Activated T-cell treated with anti-CD3 and anti-CD28 coated beads, Interleukin-2, amount 50 U/mL, for 4 hours (primary cell): ENCODE data around the gene F2RL2. TPM values are rescaled to one million over a fixed set of nuclear protein-coding genes. Genes with fewer than 3 reads are reported as not detected.
"Not testable (repeated sequence)": the region's sequence is repeated elsewhere in the genome, so short reads cannot be mapped to it uniquely, and the experiment has no call there.

ENCODE experiments used
- ATAC-seq, 2 donors: fragments of 200-7000 bp; cut with Tn5 transposase; one replicate each; pipeline ENCODE4 v1.10.0; 2021
- DNase-seq: peaks from one replicate; pipeline ENCODE4 v3.0.0-alpha.2; 2020
- H3K27me3 Mint-ChIP-seq: one replicate; pipeline ENCODE4 v1.8.0; 2021; ENCODE audit warnings: low read depth, mixed read lengths
- H3K36me3 Mint-ChIP-seq: one replicate; pipeline ENCODE4 v1.8.0; 2022; ENCODE audit warnings: mixed read lengths; ENCODE audit not compliant: insufficient read depth
- H3K4me1 Mint-ChIP-seq: one replicate; pipeline ENCODE4 v1.8.0; 2021; ENCODE audit warnings: low read depth, mixed read lengths
- H3K4me3 Mint-ChIP-seq: one replicate; pipeline ENCODE4 v1.8.0; 2021; ENCODE audit warnings: mild to moderate bottlenecking, moderate library complexity, mixed read lengths
- H3K9me3 Mint-ChIP-seq: one replicate; pipeline ENCODE4 v1.8.0; 2021; ENCODE audit warnings: mixed read lengths
- total RNA-seq, 3 donors: library from RNA; stranded (reverse); gene quantifications; one replicate each; pipeline ENCODE4 v1.2.1, GENCODE V29; 2021

The F2RL2 gene
- total RNA-seq, 3 donors from 2014 or later, result 0.08 to 0.13 TPM; not detected in 1

GRCh38 chr5:76608833-76609232 is 14.4 kb downstream of the F2RL2 start:
- no peak for DNase-seq
- H3K27me3 Mint-ChIP-seq, result no peaks in the 10 kb centered on the region
- peaks cover 45% of the 10 kb centered on the region for H3K36me3 Mint-ChIP-seq
- peak in 1 of 2 donors; percentile 51 for ATAC-seq
- H3K4me1 Mint-ChIP-seq, result peaks cover 8% of the 10 kb centered on the region
- no peaks in the 10 kb centered on the region for H3K9me3 Mint-ChIP-seq
- no peak overlapping the region for H3K4me3 Mint-ChIP-seq

DNA sequence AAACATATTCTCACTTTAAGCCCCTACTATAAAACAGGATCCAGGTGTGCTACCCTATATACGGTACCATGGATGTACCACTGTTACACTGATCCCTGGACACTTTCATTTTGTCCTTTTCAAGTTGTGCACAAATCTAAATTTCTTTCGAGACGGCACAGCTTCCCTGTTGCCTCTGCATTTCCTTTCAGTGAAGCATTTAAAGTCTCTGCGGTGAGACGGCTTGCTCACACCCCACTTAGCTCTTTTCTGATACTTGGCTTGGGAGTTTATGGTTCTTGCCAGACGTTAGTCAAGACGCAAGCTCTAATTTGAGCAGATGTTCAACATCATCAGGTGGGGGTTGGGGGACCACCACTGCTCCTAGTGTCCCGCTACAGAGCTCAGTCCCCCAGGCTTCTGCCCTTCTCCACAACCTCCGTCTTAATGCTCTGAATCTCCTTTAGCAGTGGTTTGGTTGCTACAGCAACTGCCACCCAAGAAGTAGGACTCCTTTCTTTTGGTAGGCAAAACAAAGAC is 15.8 kb downstream of the F2RL2 start:
- DNase-seq, result no peak
- Mint-ChIP-seq H3K4me3 (no peak overlapping the region), H3K27me3 (no peaks in the 10 kb centered on the region), H3K9me3 (no peaks in the 10 kb centered on the region), H3K4me1 (peaks cover 8% of the 10 kb centered on the region), H3K36me3 (peaks cover 55% of the 10 kb centered on the region)
- peak; percentile 18 to 66 for ATAC-seq

DNA sequence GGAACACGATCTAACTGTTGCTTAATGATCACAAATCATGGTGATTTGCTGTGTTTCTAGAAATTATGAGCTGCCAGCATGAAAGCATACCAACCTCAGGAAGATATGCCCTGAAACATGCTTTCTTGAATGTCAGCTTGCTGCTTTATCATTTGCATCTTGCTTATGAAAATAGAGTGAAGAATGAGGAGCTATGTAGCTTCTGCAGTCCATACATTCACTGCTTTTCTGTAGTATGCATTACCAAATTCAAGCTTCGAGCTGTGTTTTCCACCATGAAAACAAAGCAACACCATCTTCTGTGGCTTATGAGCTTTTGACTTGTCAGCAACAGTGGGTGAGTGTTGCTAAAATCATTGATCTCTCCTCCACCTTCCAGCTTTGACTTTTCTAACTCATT is 16.5 kb downstream of the F2RL2 start:
- DNase-seq, result no peak
- H3K9me3 Mint-ChIP-seq, result no peaks in the 10 kb centered on the region
- H3K4me3 Mint-ChIP-seq, result no peak overlapping the region
- peak in 1 of 2 donors; percentile 45 for ATAC-seq
- H3K27me3 Mint-ChIP-seq, result no peaks in the 10 kb centered on the region
- peaks cover 12% of the 10 kb centered on the region for H3K4me1 Mint-ChIP-seq
- peaks cover 57% of the 10 kb centered on the region for H3K36me3 Mint-ChIP-seq

- Mint-ChIP-seq H3K4me3 (no peak overlapping the region), H3K9me3 (no peaks in the 10 kb centered on the region), H3K36me3 (peaks cover 61% of the 10 kb centered on the region), H3K4me1 (peaks cover 12% of the 10 kb centered on the region), H3K27me3 (no peaks in the 10 kb centered on the region)
- no peak for DNase-seq
- no peak for ATAC-seq
Measured at GRCh38 chr5:76604838-76605237, 18.4 kb downstream of the F2RL2 start.

DNA sequence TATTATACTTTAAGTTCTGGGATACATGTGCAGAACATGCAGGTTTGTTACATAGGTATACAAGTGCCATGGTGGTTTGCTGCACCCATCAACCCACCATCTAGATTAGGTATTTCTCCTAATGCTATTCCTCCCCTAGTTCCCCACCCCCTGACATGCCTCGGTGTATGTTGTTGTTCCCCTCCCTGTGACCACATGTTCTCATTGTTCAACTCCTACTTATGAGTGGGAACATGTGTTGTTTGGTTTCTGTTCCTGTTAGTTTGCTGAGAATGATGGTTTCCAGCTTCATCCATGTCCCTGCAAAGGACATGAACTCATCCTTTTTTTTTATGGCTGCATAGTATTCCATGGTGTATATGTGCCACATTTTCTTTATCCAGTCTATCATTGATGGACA is 19.2 kb downstream of the F2RL2 start:
- not testable (repeated sequence) for ATAC-seq, DNase-seq, H3K9me3 Mint-ChIP-seq, H3K4me3 Mint-ChIP-seq, H3K27me3 Mint-ChIP-seq
- Mint-ChIP-seq H3K4me1 (peaks cover 12% of the 10 kb centered on the region), H3K36me3 (peaks cover 60% of the 10 kb centered on the region)

DNA sequence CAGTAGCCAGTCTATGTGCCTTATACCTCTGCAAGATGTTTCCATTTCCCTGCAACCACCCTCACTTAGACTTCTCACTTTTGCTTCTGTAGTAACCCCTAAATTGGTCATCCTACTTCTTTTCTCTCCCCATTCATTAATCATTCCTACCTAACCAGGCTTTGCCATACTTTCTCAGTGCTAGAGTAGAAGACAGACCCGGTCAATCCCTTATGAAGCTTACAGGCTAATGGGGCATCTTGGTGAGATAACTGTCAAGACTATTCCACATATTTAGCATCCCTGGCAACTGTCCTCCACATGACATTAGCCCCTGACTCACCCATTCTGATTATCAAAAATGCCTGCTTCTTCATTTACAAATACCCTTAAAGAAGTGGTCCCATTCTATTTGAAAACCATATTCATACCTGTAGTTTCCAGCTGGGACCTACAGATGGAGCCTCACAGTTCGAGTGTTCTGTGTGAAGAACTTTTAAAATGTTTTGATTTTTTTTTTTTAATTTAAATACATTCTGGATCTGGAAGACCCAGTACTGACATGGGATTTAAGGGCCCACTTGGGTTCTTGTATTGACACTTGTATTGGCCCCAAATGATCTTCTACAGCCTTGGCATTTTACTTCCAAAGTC is 21.0 kb downstream of the F2RL2 start:
- Mint-ChIP-seq H3K36me3 (peaks cover 57% of the 10 kb centered on the region), H3K27me3 (no peaks in the 10 kb centered on the region), H3K4me3 (no peak overlapping the region), H3K9me3 (no peaks in the 10 kb centered on the region), H3K4me1 (peaks cover 6% of the 10 kb centered on the region)
- no peak for DNase-seq
- no peak for ATAC-seq

DNA sequence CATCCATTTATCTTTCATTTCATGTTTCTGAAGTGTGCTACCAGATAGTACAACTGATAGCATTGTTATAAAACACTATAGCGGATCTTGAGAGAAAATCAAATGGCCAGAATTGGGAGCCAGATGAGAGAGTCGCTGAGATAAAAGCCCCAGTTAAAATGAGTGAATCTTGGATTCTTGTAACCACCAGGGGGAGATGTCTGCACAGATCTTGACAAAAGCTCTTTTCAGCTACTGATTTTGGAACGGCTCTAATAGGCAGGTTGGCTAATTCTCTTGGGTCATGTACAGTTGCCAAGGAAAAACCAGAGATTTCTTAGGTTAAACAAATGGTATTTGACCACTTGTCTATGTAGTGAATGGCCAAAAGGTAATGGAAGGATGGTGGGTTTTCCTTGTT is 21.7 kb downstream of the F2RL2 start:
- ATAC-seq (peak; percentile 34 to 52), DNase-seq (no peak)
- Mint-ChIP-seq H3K4me3 (no peak overlapping the region), H3K9me3 (no peaks in the 10 kb centered on the region), H3K4me1 (peaks cover 4% of the 10 kb centered on the region), H3K27me3 (no peaks in the 10 kb centered on the region), H3K36me3 (peaks cover 56% of the 10 kb centered on the region)

- Mint-ChIP-seq H3K4me1 (peaks cover 4% of the 10 kb centered on the region), H3K4me3 (no peak overlapping the region), H3K36me3 (peaks cover 60% of the 10 kb centered on the region), H3K9me3 (no peaks in the 10 kb centered on the region), H3K27me3 (no peaks in the 10 kb centered on the region)
- no peak for DNase-seq
- no peak for ATAC-seq
Measured at GRCh38 chr5:76600716-76601115, 22.5 kb downstream of the F2RL2 start.

- Mint-ChIP-seq H3K36me3 (peaks cover 49% of the 10 kb centered on the region), H3K4me1 (peaks cover 4% of the 10 kb centered on the region), H3K4me3 (no peak overlapping the region), H3K9me3 (no peaks in the 10 kb centered on the region), H3K27me3 (no peaks in the 10 kb centered on the region)
- no peak for DNase-seq
- no peak for ATAC-seq
Measured at GRCh38 chr5:76598531-76598930, 24.7 kb downstream of the F2RL2 start.

DNA sequence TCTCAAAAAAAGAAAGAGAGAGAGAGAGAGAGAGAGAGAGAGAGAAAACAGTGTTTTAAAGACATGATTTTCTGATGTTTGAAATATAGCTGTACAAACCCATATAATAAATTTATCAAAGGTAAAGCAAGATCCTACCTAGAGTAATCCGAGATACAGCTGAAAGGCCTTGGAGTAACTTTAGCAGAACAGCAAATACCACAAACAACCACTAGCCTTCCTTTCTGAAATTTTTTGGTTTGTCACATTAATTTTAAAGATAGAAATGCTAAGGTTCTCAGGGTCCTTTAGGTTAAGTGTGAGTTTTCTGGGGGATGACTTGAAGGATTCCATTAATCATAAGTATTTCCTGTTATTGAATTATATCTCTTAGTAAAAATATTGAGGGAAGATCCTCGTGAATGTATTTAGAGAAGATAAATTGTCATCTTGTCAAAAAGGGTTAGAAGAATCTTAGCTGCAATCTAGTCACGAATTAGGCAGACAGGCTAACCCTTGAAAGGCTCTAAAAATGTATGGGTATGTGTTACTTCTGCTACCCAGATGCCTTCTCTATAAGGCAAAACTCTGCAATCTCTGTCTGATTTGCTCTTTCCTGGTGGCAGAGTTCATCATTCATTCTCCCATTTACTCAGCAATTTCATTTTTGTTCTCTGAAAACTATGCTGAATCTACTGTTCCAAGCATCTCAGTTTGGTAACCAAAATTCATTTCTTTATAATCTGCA is 27.3 kb downstream of the F2RL2 start:
- Mint-ChIP-seq H3K27me3 (no peaks in the 10 kb centered on the region), H3K36me3 (peaks cover 53% of the 10 kb centered on the region), H3K9me3 (no peaks in the 10 kb centered on the region), H3K4me1 (no peaks in the 10 kb centered on the region), H3K4me3 (no peak overlapping the region)
- ATAC-seq, result peak in 1 of 2 donors; percentile 18
- DNase-seq, result no peak

DNA sequence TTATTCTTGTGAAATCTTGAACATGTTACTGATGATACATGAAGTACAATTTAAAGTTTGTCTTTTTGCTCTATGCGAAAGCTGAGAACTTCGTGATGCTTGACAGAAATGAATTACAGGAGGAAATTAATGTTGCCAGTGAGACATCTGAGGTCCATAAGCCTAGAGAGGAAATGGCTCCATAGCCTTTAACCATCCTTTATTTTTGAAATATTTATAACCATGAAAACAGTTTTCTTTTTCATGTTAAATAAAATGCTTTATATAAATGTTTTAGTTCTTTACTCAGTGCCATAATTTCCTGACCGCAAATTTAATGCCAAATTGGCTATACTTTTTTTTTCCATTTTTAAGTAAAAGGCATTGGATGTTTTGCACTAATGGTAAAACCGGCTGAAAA is 29.1 kb downstream of the F2RL2 start:
- ATAC-seq, result no peak

GRCh38 chr5:76592692-76593091 is 30.5 kb downstream of the F2RL2 start:
- no peaks in the 10 kb centered on the region for H3K27me3 Mint-ChIP-seq
- no peaks in the 10 kb centered on the region for H3K9me3 Mint-ChIP-seq
- H3K4me1 Mint-ChIP-seq, result peaks cover 2% of the 10 kb centered on the region
- no peak for ATAC-seq
- no peak overlapping the region for H3K4me3 Mint-ChIP-seq
- no peak for DNase-seq
- H3K36me3 Mint-ChIP-seq, result peaks cover 51% of the 10 kb centered on the region

More for the DNA sequence above, 29.1 kb downstream of the F2RL2 start:
- no peaks in the 10 kb centered on the region for H3K27me3 Mint-ChIP-seq
- DNase-seq, result no peak
- H3K4me1 Mint-ChIP-seq, result peaks cover 2% of the 10 kb centered on the region
- peaks cover 51% of the 10 kb centered on the region for H3K36me3 Mint-ChIP-seq
- no peak overlapping the region for H3K4me3 Mint-ChIP-seq
- H3K9me3 Mint-ChIP-seq, result no peaks in the 10 kb centered on the region

DNA sequence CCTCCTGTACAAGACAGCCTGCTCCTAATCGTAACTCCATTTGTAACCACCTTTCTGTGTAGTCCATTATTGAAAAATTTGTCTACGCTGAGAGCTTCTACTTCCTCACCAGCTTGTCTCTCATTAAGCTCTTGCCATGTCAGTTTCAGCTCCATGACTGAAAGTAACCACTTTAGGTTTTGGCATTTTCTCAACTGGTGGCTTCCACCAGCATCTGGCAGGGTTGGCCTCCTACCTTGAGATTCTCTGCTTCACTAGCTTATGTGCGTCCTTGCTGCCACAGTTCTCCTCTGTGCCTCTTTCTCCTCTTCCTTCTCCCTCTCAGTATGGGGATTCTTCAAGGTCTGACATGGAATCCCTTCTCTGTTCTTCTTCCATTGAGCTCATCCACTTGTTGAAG is 31.8 kb downstream of the F2RL2 start:
- no peak for DNase-seq
- Mint-ChIP-seq H3K36me3 (peaks cover 40% of the 10 kb centered on the region), H3K9me3 (no peaks in the 10 kb centered on the region), H3K4me3 (no peak overlapping the region), H3K27me3 (no peaks in the 10 kb centered on the region), H3K4me1 (peaks cover 2% of the 10 kb centered on the region)
- no peak for ATAC-seq

DNA sequence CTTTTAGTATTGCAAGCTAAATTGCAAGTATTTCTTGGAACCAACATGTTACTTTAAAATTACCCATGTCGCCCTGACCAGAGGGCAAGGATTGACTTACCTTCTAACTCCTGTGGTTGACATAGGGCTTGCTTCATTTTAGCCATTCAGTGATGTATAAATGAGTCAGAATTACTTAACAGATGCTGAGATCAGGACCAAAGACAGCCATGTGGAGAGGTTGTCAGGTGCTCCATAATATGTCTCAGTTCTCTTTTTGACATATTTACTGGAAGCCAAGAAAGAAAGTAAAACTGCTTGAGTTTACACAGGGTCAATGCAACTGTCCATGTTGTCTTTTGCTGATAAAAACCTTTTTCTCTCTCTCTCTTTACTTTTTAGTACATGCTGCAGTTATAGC is 33.2 kb downstream of the F2RL2 start:
- no peak for ATAC-seq
- no peak overlapping the region for H3K4me3 Mint-ChIP-seq
- no peaks in the 10 kb centered on the region for H3K9me3 Mint-ChIP-seq
- no peaks in the 10 kb centered on the region for H3K27me3 Mint-ChIP-seq
- H3K4me1 Mint-ChIP-seq, result peaks cover 2% of the 10 kb centered on the region
- DNase-seq, result no peak
- H3K36me3 Mint-ChIP-seq, result peaks cover 37% of the 10 kb centered on the region

DNA sequence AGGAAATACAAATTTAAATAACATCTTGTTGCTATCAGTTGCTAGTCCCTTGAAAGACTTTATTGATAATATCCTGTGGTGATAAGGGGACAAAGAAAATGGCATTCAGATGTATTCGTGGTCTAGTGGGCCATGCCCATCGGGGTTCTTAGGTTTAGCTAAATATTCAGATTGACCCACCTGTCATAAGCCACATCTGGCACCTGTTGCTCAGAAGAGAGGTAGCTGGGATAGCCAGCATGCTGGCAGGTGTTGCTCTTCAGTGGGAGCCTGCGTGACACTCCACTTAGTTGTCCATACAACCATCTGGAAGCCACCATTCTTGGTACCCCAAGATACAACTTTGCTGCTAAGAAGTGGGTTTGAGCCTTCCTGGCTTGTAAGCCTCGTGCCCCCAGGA is 36.7 kb downstream of the F2RL2 start:
- DNase-seq (no peak), ATAC-seq (no peak)
- no peaks in the 10 kb centered on the region for H3K27me3 Mint-ChIP-seq

More for the DNA sequence above, 36.7 kb downstream of the F2RL2 start:
- peaks cover 14% of the 10 kb centered on the region for H3K36me3 Mint-ChIP-seq
- H3K9me3 Mint-ChIP-seq, result no peaks in the 10 kb centered on the region
- H3K4me1 Mint-ChIP-seq, result peaks cover 19% of the 10 kb centered on the region
- H3K4me3 Mint-ChIP-seq, result no peak overlapping the region
